ENCODE results near the gene FAM234B.

FAM234B gene

GRCh38 chr12:13060581-13060980 lies 16.4 kb downstream of the FAM234B start:
- H3K36me3 ChIP-seq (ENCODE audit: low read depth) = no peaks in the 10 kb centered on the region
- H3K9me3 ChIP-seq (ENCODE audit: severe bottlenecking) = no peaks in the 10 kb centered on the region
- H3K27me3 ChIP-seq (ENCODE audit: insufficient read depth, poor library complexity, severe bottlenecking) = no peaks in the 10 kb centered on the region
- H3K4me1 ChIP-seq (ENCODE audit: insufficient read depth, poor library complexity, severe bottlenecking) = no peaks in the 10 kb centered on the region
- ATAC-seq (ENCODE audit: low read depth) (no peak), DNase-seq (ENCODE audit: low spot score) (no peak)
- H3K27ac ChIP-seq (ENCODE audit: poor library complexity, severe bottlenecking) = no peak overlapping the region
- H3K4me3 ChIP-seq (ENCODE audit: severe bottlenecking) = no peak overlapping the region
- TF ChIP-seq, protein P1, sequence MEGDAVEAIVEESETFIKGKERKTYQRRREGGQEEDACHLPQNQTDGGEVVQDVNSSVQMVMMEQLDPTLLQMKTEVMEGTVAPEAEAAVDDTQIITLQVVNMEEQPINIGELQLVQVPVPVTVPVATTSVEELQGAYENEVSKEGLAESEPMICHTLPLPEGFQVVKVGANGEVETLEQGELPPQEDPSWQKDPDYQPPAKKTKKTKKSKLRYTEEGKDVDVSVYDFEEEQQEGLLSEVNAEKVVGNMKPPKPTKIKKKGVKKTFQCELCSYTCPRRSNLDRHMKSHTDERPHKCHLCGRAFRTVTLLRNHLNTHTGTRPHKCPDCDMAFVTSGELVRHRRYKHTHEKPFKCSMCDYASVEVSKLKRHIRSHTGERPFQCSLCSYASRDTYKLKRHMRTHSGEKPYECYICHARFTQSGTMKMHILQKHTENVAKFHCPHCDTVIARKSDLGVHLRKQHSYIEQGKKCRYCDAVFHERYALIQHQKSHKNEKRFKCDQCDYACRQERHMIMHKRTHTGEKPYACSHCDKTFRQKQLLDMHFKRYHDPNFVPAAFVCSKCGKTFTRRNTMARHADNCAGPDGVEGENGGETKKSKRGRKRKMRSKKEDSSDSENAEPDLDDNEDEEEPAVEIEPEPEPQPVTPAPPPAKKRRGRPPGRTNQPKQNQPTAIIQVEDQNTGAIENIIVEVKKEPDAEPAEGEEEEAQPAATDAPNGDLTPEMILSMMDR (IDR thresholded peaks at IDR 0.05; ENCODE audit: poor library complexity, severe bottlenecking) = no peak

DNA sequence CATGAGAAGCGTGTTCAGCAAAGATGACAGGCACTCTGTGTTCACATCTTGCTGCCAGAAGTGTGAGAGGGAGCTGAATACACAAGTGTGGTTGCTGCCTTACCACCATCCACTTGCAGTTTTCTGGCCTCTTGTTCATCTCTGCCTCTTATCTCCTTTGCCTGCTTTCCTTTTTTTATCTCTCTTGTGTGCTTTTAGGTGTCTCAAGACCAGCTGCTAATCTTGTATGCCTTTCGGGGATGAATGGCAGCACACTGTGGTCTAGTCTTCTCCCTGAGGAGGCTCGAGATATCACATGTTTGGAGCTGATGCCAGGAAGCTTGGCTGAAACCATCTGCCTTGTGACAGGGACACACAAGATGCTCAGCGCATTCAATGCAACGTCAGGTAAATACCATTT lies 17.2 kb downstream of the FAM234B start:
- H3K4me3 ChIP-seq (ENCODE audit: severe bottlenecking) = no peak overlapping the region
- H3K27me3 ChIP-seq (ENCODE audit: insufficient read depth, poor library complexity, severe bottlenecking) = no peaks in the 10 kb centered on the region
- H3K36me3 ChIP-seq (ENCODE audit: low read depth) = no peaks in the 10 kb centered on the region
- TF ChIP-seq, protein P1 (IDR thresholded peaks at IDR 0.05; ENCODE audit: poor library complexity, severe bottlenecking) = no peak
- no peaks in the 10 kb centered on the region for H3K4me1 ChIP-seq (ENCODE audit: insufficient read depth, poor library complexity, severe bottlenecking)
- no peak for ATAC-seq (ENCODE audit: low read depth)
- no peak overlapping the region for H3K27ac ChIP-seq (ENCODE audit: poor library complexity, severe bottlenecking)
- no peaks in the 10 kb centered on the region for H3K9me3 ChIP-seq (ENCODE audit: severe bottlenecking)
- DNase-seq (ENCODE audit: low spot score) = no peak

DNA sequence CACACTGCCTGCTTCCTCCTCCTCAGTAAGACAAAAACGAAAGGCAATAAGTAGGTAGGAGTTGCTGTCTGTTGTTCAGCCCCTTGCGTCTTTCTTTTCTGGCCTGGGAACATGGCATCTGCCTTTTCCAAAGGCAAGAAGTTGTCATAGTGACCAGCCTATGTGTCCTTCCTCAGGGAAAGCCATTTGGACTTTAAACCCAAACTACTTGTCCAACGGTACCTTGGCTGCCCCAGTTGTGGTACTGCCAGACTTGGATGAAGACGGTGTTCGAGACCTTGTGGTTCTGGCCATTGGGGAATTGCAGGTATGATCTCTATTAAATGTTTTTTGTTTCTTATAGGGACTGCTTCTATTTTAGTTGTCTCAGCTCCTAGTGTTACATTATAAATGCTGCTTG lies 18.5 kb downstream of the FAM234B start:
- ATAC-seq (ENCODE audit: low read depth) = no peak
- TF ChIP-seq, protein P1 (IDR thresholded peaks at IDR 0.05; ENCODE audit: poor library complexity, severe bottlenecking) = no peak
- Histone ChIP-seq H3K36me3 (ENCODE audit: low read depth) (no peaks in the 10 kb centered on the region), H3K27ac (ENCODE audit: poor library complexity, severe bottlenecking) (no peak overlapping the region), H3K4me3 (ENCODE audit: severe bottlenecking) (no peak overlapping the region), H3K27me3 (ENCODE audit: insufficient read depth, poor library complexity, severe bottlenecking) (no peaks in the 10 kb centered on the region), H3K9me3 (ENCODE audit: severe bottlenecking) (no peaks in the 10 kb centered on the region), H3K4me1 (ENCODE audit: insufficient read depth, poor library complexity, severe bottlenecking) (no peaks in the 10 kb centered on the region)
- DNase-seq (ENCODE audit: low spot score) = no peak

- Histone ChIP-seq H3K4me3 (ENCODE audit: severe bottlenecking) (no peak overlapping the region), H3K36me3 (ENCODE audit: low read depth) (no peaks in the 10 kb centered on the region), H3K27ac (ENCODE audit: poor library complexity, severe bottlenecking) (no peak overlapping the region), H3K9me3 (ENCODE audit: severe bottlenecking) (no peaks in the 10 kb centered on the region), H3K4me1 (ENCODE audit: insufficient read depth, poor library complexity, severe bottlenecking) (no peaks in the 10 kb centered on the region), H3K27me3 (ENCODE audit: insufficient read depth, poor library complexity, severe bottlenecking) (no peaks in the 10 kb centered on the region)
- DNase-seq (ENCODE audit: low spot score) = no peak
- no peak for ATAC-seq (ENCODE audit: low read depth)
- TF ChIP-seq, protein P1 (IDR thresholded peaks at IDR 0.05; ENCODE audit: poor library complexity, severe bottlenecking) = no peak
These were observed 21.8 kb downstream of the FAM234B start for GRCh38 chr12:13066014-13066413.

DNA sequence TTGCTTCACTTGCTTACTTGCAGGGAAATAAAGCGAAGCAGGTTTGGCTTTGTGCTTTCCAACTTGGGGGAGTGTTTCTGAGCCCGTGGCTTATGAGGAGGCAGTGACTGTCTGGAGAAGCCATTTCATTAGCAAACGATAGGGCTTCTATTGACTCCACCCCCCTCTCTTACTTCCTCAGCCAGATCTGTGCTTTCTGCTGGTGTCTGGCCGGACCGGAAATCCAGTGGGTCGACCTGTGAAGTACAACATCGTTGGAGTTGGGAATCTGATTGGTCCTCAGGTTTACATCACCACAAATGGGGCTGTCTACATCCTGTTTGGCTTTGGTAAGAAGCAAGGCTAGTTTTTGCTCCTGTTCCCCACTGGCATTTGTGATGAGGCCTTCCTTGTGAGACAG lies 22.3 kb downstream of the FAM234B start:
- H3K4me1 ChIP-seq (ENCODE audit: insufficient read depth, poor library complexity, severe bottlenecking) = peaks cover 1% of the 10 kb centered on the region
- no peak overlapping the region for H3K27ac ChIP-seq (ENCODE audit: poor library complexity, severe bottlenecking)
- H3K36me3 ChIP-seq (ENCODE audit: low read depth) = no peaks in the 10 kb centered on the region
- no peak for ATAC-seq (ENCODE audit: low read depth)
- DNase-seq (ENCODE audit: low spot score) = no peak
- no peak overlapping the region for H3K4me3 ChIP-seq (ENCODE audit: severe bottlenecking)
- H3K27me3 ChIP-seq (ENCODE audit: insufficient read depth, poor library complexity, severe bottlenecking) = no peaks in the 10 kb centered on the region
- TF ChIP-seq, protein P1 (IDR thresholded peaks at IDR 0.05; ENCODE audit: poor library complexity, severe bottlenecking) = no peak
- no peaks in the 10 kb centered on the region for H3K9me3 ChIP-seq (ENCODE audit: severe bottlenecking)

All from RWPE2 (cell line).